HG03045 (cell line): Measurements from ENCODE around the gene H6PD.

Source experiments
- ATAC-seq: cut with Tn5 transposase; IDR thresholded peaks from one replicate; pipeline ENCODE4 v1.9.1; 2021; ENCODE audit warnings: mild to moderate bottlenecking, moderate library complexity; ENCODE audit not compliant: unreplicated experiment

Gene H6PD

DNA sequence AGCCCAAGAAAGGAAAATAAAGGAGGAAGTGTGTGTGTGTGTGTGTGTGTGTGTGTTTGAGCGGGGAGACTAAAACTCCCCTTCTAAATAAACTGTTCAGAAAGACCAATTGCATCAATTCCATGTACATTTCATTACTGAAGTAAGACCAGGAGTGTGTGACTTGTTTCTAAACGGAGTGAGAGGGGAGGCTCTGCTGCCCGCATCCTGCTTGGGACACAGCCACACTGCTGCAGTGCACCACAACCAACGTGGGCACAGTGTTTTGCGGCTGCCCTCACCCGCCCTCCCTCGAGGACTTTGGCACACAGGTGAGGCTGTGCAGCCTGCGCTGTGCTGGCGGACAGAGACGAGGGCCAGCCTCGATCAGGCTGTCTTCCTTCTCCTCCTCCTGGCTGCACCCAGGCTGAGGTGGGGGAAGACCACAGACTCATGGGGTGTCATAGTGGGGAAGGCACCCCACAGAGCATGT is 31.0 kb upstream of the H6PD start:
- no peak for ATAC-seq

DNA sequence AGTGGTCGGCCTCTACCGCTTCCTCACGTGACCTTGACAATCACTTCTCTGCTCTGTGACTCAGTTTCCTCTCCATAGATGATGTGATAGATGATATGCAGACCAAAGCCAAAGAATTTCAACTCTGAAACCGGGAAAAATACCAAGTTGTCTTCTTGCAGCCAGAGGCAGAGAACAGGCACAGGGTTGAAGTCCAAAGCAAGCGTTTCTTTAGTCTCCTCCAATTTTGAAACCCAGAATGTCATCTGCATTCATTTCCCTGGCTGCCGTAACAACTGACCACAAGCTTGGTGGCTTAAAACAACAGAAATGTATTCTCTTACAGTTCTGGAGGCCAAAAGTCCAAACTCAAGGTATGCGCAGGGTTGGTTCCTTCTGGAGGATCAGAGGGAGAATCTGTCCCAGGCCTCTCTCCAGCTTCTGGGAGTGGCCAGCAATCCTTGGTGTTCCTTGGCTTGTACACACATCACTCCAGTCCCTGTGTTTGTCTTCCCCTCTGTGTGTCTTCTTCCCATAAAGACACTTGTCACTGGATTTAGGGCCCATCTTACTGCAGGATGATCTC is 30.3 kb upstream of the H6PD start:
- no peak for ATAC-seq

DNA sequence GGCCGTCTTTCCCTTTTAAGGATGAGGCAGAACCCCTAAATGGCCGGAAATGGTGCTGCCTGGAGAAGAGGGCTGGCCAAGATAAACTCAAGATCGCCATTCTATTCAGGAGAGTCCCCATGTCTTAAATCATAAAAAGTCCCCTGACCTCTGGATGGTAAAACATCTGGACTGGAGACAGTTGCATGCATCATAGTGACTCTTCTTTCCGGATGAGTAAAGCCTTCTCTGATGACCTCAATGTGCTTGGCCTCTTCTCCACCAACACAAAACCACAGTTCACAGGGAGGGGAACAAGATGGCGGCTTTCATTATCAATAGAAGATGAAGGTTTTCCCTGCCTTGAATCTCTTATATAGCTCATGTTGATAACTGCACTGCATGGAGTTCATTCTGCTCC is 27.5 kb upstream of the H6PD start:
- ATAC-seq: no peak

DNA sequence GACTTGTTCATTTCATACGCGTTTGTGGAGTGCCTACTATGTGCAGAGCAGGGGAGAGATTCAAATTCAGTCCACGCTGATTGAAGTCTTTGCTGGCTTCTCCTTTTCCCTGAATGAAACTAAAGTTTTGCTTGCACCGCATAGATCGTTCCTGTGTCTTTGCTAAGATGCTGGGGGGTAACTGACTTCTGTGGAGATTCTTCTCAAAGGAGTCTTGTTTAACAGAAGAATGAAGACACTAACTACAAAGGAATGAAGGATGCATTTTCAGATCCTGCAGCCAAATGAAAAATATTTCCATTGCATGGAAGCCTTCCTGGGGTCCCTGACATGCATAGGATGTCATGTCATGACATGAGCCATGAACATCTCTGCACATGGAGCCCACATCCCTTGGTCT is 26.9 kb upstream of the H6PD start:
- ATAC-seq: no peak

DNA sequence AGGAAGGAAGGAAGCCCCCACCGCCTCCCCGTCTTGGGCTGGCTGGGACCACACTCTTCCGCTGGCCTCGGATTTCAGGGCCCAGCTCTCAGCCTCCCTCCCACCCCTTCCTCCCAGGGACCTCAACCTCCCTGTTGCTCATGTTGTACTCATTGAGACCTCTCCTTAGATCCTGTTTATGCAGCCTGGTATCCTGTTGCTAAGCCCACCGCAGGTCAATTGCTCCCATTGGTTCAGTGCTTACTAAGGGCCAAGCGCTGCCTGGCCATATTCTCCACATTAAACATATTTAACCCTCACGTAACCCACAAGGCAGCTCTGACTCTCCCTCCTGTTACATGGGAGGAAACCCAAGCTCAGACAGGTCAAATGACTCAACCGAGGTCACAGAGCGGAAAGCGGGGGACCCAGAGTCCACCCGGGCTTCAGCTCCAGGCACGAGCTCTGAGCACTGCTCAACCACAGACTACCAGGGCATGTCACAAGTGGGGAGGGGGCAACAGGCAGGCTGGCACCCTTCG is 23.2 kb upstream of the H6PD start:
- no peak for ATAC-seq

DNA sequence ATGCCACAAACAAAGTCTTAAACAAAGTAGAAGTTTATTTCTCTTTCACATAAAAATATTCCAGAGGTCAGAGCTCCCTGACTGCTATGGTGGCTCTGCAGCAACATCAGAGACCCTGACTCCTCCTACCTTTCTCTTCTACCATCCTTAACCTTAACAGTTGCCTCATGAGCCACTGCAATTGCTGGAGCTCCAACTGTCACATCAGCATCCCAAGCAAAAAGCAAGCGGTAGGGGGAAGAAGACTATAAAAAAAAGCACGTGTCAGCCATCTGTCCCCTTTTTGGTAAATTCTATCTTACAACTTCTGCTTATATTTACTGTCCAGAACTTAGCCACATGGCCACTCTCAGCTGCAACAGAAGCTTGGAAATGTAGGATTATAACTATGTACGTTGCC is 21.8 kb upstream of the H6PD start:
- no peak for ATAC-seq

DNA sequence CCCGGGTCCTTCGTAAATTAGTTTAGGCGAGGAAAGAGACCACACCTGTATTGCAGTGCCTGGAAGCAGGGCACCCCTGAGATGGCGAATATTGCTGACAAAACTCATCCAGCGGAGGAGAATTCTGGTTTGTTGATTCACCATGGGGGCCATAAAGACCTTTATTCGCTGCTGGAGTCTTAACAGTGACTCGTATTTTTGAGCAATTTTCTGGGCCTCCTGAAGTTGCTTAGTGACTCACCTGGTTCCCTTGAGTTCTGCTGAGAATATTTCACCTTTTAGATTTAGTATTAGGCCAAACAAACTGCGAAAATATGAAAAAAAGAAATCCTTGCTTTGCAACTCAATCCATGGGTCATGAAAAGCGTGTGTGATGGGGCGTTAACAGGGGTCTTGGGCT is 20.6 kb upstream of the H6PD start:
- ATAC-seq: no peak

DNA sequence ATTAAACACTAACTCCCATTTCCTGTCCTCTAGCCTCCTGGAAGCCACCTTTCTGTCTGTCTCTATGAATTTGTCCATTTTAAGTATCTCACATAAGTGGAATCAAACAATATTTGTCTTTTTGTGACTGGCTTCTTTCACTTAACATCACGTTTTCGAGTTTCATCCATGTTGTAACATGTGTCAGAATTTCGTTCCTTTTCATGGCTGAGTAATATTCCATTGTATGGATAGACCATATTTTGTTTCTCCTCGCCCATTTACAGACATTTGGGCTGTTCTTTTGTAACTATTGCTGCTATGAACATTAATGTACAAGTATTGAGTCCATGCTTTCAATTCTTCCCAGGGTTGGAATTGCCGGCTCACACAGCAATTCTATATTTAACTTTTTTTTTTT is 15.7 kb upstream of the H6PD start:
- no peak for ATAC-seq

DNA sequence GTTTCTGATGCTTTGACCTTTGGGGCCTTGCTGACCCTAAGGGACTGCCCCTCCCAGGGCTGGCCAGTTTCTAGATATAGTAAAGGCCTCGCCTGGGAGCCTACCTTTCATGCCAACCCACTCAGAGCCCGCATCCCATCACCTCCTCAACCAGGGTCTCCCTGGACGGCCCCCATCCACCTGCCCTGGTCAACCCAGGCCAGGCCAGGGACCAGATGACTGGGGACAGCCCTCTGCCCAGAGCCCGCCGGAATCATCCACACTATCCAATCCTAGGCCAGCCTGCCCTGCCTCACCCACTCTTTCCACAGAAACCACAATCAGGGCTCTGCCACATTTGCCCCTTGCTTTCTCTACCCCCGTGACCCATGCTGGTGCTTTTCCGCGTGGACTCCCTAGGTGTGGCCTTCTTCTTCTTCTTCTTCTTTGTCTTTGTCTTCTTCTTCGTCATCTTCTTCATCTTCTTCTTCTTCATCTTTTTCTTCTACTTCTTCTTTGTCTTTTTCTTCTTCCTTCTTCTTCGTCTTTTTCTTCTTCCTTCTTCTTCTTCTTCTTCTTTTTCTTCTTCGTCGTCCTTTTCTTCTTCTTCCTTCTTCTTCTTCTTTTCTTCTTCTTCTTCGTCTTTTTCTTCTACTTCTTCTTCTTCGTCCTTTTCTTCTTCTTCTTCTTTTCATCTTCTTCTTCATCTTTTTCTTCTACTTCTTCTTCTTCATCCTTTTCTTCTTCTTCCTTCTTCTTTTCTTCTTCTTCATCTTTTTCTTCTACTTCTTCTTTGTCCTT is 11.5 kb upstream of the H6PD start:
- ATAC-seq: no peak

DNA sequence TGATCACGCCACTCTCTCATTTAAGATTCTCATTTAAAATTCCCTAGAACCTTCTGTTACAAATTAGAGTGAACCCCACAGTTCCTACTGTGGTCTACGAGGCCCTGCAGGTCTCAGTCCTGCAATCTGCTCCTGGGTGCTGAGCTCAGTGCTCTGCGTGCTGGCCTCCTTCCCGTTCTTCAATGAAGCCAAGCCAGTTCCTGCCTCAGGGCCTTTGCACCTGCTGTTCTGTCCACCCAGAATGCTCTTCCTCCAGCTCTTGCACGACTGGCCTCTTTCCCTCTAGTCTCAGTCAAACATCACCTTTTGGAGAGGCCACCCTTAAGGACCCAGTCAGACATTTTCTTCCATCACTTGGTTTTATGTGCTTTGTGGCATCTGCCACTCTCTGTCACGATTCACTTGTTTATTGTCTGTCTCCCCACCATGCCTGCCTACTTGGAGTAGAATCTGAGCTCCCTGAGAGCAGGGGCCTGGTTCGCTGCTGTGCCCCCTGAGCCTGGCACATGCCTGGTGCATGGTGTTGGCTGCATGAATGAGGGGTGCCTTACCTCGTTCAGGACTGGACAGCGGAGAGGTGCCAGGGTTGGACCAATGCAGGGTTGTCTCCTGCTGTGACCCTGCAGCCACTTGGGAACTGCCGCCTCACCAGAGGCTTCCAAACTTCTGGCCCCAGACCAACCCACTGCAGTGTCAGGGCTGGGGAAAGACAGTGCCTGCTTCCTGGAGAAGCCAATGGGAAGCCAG is 9.7 kb upstream of the H6PD start:
- no peak for ATAC-seq

DNA sequence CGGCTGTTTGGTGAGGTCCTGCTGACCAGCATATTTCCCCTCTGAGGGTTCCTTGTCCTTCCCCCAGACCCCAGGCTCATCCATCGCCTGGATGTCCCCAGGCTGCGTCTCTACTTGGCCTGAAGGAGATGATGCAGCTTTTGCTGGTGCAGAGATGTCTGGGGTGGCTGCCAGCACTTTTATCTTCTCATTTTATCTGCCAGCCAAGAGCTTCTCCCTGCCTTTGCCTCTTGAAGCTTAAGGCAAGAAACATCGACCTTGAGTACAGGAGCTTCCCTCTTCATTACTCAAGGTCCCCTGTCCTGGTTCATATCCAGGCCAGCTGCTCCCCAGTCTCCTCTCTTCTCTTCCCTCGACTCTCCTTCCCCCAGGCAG is 9.2 kb upstream of the H6PD start:
- no peak for ATAC-seq

DNA sequence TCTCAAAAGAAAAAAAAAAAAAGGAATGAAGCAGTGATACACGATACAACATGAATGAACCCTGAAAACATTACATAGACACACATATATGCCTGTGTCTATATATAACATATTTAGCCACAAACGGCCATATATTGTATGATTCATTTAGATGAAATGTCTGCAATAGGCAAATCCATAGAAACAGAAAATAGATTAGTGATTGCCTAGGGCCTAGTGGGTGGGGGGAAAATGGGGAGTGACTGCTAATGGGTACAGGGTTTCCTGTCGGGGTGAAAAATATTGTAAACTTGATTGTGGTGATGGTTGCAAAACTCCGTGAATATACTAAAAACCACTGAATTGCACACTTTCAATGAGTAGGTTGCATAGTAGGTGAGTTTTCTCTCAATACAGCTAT is 6.0 kb upstream of the H6PD start:
- no peak for ATAC-seq

DNA sequence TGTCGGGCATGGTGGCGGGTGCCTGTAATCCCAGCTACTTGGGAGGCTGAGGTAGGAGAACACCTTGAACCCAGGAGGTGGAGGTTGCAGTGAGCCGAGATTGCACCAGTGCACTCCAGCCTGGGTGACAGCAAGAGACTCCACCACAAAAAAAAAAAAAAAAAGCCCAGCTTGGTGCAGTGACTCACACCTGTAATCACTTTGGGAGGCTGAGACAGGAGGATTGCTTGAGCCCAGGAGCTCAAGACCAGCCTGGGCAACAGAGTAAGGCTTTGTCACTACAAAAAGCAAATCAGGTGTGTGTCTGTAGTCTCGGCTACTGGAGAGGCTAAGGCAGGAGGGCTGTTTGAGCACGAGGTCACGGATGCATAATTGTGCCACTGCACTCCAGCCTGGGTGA is 5.0 kb upstream of the H6PD start:
- no peak for ATAC-seq

DNA sequence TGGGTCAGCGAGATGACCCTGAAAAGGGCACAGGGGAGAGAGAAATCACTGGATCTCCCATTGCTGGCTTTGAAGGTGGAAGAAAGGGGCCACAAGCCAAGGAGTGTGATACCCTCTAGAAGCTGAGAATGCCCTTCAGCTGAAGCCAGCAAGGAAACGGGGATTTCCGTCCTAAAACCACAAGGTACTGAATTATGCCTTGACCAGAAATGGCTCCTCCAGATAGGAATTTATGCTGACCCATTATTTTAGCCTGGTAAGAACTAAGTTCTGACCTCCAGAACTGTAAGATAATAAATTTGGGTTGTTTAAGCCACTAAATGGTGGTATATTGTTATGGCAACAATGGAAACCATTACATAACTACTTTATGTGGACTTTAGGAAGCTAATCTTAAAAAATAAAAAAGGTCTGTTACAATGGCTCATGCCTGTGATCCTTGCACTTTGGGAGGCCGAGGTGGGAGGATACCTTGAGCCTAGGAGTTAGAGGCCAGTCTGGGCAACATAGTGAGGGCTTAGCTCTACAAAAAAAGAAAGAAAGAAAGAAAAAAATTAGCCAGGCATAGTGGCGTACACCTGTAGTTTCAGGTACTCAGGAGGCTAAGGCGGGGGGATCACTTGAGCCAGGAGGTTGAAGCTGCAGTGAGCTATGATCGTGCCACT is 3.6 kb upstream of the H6PD start:
- no peak for ATAC-seq

DNA sequence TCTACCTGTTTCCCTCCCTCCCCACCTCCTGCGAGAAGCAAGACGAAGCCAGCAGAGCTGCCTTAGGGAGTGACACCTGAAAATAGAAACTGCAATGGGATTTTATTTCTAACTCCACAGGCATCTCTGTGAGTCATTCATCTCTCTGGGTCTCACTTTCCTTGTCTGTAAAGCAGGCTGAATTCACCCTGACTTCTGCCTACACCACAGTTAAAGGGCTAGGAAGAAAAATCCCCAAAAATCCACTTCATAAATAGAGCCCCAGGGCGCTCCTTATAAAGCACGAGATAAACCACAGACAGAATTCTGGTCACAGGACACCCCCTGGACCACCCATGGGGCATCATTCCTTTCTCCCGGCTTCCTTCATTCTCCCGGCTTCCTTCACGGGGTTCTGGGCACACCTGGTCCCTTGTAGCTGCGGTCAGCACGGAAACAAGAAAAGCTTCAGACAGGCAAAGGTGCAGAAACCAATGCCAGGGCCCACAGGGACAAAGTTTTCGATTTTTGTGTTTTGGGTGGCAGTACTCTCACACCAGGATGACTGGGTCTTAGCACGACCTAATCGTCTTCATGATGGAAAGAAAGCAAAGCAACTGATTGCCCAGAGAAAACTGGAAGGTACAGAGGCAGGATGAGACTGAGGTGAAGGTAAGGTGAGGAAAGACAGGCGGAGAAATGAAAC is 2.8 kb upstream of the H6PD start:
- ATAC-seq: no peak

DNA sequence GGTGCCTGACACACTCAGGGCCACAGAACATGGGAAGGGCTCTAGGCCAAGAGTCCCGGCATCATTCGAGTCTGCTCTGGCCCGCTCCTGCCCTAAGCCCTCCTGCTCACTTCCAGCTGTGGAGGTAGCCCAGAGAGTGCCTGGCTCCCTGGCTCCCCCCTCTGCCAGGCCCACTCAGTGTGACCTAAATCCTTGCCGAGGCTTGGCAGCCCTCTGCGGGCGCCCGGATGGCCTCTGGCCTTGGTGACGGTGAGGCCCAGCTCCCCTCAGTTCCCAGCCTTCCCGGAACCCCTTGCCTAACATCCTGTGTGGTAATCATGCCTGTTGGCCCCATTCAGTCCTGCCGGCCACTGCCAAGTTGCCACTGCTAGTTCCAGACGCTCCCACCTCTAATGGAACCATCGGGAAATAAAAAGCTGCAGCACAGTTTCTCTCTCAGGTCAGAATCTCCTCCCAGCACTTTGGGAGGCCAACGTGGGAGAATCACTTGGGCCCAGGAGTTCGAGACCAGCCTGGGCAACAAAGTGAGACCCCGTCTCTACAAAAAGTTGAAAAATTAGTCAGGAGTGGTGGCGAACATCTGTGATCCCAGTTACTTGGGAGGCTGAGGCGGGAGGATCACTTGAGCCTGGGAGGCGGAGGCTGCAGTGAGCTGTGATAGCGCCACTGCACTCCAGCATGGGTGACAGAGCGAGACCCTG is 1.2 kb upstream of the H6PD start:
- ATAC-seq: no peak

DNA sequence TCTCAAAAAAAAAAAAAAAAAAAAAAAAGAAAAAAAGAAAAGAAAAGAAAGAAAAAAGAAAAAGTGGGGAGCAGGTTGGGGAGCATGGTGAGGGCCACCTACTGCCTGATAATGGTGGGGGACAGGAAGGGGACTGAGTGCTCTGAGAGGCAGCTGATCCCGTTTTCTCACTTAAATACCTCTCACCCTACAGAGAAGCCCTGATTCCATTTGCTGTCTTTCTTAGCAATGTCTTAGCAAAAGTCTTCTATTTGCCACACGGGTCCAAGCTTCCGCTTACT is 692 bp upstream of the H6PD start:
- no peak for ATAC-seq

DNA sequence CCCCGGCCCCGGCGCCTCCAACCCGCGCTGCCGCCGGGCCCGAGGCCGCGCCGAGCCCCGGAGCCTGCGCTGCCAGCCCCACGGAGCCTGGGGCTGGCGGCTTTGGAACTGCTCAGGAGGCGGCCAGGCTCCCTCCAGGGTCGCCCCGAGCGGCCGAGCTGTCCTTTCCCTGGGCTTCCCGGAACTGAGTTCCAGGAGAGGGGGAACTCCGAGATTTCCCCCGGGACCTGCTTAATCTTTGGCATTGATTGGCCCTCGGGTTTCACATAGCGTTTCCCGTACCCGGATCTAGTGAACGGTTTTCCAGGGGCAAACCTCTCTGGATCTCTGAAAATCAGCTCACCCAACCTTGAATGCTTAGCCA is 504 bp downstream of the H6PD start:
- ATAC-seq: no peak

DNA sequence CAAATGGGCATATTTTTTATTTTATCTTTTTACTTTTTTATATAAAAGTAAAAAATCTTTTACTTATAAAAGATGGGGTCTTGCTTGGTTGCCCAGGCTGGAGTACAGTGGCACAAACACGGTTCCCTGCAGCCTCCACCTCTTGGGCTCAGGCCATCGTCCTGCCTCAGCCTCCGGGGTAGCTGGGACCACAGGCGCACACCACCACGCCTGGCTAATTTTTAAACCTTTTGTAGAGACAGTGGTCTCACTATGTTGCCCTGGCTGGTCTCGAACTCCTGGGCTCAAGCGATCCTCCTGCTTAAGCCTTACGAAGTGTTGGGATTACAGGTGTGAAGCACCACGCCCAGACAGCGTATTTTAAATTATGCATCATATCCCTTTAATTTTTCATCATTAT is 986 bp downstream of the H6PD start:
- ATAC-seq: no peak

DNA sequence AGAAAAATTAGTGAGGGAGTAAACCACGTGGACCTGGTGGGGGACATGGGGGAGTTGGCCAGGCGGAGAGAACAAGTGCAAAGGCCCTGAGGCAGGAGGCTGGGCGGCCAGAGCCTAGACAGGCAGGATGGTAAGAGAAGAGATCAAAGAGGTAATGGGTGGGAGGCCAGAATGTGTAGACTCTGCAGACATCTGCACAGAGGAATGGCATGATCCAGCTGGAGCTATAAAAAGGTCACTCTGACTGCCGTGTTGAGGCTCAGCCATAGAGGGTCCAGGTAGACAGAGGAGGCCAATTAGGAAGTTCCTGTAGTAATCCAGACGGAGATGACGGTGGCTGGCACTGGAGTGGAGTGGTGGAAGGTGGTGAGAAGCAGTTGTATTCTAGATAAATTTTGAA is 3.6 kb downstream of the H6PD start:
- ATAC-seq: no peak

DNA sequence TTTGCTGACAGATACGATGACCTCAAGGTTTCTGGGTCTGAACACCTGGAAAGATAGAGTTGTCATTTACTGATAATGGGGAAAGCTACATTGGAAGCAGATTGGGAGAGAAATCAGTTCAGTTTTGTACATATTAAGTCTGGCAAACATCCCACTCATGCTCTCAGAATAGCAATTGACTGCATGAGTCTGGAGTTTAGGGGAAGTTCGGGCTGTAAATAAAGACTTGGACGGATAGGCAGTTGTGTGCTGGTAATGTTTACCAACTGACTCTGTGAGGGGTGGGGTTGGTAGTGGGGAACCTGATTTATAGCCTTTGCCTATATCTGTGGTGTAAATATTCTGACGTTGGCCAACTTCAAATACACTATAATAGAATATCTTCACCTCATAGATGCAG is 4.0 kb downstream of the H6PD start:
- no peak for ATAC-seq
